GM18907 (cell line): ENCODE measurements around the gene RBM12.

Experiments
- ATAC-seq: cut with Tn5 transposase; IDR thresholded peaks from one replicate; pipeline ENCODE4 v1.9.1; 2021; ENCODE audit warnings: mild to moderate bottlenecking, moderate library complexity; ENCODE audit not compliant: unreplicated experiment

The RBM12 gene

DNA sequence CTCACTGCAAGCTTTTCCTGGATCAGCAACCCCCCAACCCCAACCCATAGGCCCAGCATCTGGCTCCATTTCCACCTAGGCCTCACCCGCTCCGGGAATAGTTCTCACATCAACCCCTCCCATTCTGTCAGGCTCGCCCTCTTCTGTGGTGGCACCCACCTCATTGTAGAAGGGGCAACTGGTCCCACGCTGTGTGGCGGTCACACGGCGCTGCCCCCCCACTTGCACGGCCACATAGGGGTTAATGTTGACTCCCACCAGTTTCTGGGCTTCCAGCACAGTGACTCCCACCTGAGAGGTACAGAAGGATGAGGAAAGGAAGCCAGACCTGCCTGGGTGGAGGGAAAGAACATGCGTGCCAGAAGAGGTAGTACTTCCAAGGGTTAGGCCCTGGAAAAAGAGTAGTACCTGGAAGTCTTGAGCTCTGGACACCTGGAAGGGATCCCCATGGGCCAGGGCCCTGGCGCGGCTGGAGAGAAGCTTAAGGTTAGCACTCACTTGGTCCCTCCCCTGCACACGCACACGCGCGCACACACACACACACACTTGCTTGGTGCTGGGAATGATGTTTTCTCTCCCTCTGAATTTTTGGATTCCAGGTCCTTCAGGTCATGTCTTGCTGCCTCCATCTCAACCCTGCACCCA lies 61.7 kb downstream of the RBM12 start:
- no peak for ATAC-seq

DNA sequence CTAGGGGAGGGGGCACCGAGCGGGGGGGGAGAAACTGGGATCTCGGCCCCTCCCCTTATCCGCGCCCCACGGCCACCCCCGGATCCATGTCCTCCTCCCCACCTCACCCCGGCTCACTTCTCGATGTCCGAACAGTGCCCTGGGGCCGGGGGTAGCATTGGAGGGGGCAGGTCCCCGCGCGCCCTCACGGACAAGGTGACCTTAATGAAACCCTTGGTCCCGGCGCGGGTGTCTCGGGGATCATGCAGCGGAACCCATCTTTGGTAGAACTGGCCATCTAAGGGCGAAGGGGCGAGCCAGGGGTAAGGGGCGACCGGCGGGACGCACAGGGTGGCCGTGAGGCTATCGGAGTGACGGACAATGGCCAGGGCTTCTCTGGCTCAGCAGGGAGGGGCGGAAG lies 62.7 kb downstream of the RBM12 start:
- ATAC-seq: no peak

DNA sequence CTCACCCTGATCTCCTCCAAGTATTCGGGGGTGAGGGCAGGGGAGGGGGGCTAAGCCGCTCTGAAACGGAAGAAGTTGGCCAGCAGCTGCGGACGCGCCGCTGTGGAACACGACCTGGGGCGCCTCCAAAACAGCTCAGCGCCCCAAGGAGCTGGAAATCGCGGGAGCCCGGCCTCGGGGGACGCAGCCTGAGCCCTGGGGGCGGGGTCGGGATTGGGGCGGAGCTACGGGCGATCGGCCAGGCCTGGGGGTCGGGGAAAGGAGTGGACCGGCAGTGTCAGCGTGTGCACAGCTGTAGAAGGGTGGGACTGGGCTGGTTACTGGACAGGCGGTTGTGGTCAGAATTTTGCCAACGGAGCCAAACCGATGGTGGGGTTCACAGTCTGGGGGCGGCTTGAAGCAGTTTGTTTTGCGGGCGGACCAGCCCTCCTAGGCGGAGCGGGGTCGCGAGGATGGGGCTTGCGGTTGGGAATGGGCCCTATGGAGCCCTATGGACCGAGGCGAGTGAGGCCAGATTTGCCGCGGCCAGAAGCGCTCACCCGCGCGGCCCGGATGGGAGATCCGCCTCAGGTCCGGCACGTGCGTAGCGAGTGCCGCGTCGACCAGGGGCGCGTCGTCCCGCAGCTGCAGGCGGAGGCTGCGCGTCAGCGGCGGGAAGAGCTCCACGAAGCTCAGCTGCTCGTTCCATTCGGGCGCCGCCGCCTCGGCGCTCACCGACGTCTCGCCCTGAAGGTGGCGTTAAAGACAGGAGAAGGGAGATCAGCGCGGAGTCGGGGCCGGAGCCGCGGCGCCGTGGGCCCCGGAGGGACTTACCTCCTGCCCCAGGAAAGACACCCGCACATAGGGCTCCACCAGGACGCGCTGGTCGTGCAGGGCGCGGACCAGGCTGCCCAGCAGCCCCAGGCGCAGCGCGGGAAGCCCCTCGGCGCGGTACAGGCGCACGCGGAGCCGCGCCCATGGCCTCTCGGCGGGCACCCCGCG lies 63.4 kb downstream of the RBM12 start:
- ATAC-seq: peak; percentile 56

DNA sequence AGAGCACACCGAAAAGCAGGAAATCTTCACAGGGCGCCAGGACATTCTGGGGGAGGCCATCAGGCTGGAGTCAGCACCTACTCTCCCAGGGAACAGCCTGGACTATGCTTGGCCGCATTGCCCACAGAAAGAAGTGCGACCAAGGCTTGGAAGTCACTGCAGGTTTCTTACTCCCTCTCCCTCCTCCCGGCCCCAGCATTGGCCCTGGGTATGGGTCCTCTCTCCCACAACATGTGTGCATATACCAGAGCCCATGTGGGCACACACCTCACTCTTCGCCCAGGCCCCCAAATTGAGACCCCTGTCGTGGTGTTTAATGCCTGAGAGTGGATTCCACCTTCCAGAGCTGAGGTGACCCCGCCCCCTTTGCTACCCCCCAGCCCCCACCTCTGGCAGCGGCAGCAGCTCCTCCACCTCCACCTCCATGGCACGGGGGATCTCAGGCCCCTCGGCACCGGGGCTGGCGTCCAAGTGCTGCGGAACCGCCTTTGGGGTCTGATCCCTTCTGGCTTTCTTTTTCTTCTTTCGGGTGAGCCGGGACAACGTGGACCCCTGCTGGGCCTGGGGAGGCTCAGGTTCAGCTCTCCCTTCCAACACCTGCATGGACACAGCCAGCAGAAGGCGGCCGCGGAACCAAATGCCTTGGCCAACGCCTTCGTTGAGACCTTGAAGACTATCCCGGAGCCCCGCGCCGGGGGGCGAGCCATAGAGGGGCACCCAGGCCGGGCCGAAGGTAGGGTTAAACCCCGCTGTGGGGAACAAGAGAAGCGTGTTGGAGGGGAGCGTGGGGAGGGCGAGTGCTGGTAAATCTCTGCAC lies 64.3 kb downstream of the RBM12 start:
- ATAC-seq: no peak

DNA sequence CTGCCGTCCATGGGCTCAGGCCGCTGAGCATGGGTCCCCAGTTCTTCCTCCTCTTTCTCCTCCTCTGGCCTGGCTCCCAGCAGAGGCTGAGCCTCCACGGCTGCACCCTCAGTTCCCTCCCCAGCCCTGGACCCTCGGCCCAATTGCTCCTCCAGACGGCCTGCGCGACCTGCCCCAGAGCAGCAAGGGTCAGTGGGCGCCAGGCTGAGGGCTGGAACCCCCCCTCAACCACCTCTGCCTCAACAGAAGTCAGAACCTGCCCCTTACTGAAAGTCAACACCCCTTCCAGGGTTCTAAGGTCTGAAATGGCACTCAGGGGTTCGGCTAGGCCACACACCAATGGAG lies 65.0 kb downstream of the RBM12 start:
- ATAC-seq: no peak
